NCI-H1417 treated with DMSO at 0.1 percent for 48 hours (cell line): ENCODE data around the gene HGFAC.
A peak's percentile ranks its signal among the peaks of the same experiment; 100 is the strongest.

Source experiments
- DNase-seq: peaks from one replicate; lab custom pipeline; 2025; lab: John Stamatoyannopoulos, UW

HGFAC gene

DNA sequence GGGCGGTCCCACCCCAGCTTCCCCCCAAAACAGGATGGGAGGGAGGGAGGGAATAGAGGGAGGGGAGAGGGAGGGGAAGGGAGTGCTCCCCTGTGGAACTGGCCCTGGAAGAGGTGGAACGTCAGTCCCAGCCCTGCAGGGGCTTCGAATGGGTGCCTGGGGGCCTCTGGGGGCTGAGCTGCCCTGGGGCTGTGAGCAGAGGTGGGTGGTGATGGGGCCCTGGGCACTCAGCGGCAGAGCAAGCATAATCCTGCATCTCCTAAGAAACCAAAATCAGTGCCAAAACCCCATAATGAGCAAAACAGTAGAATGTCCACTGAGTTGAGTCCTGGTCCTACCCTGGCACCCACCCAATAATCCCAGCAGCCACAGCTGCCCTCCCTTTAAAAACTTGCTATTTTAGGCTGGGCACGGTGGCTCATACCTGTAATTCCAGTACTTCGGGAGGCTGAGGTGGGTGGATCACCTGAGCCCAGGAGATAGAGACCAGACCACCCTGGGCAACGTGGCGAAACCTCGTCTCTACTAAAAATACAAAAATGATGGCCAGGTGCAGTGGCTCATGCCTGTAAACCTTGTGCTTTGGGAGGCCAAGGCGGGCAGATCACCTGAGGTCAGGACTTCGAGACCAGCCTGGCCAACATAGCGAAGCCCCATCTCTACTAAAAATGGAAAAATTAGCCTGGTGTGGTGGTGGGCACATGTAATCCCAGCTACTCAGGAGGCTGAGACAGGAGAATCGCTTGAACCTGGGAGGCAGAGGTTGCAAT is 32.4 kb downstream of the HGFAC start:
- no peak for DNase-seq

DNA sequence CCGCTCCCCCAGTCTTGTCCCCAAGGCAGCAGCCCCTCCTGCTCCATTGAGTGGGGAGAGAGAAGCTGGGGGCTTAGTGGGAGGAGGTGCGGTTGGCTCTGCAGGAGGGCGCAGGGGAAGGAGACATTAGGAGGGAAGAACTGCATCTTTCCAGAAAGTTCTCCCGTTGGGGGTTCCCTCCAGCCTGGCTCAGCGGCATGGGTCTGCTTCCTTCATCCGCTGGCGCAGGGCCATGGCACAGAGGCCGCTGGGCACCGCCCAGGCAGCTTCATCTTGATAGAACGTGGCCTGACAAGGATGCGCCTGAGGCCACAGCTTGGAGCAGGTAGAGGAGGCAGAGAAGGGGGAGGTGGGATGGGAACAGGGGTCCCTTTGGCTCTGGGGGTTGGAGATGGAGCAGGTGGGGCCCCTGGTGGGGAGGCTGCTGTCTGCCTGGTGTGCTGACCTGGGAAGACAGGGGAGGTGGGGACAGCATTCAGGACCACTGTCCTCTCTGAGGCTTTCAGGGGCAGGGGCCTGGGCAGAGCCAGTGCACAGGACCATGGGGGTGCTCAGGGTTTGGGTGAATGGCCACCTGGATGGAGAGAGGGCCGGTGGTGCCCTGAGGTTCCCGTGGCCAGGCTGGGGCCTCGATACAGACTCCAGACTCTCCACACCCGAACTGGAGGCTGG is 33.4 kb downstream of the HGFAC start:
- no peak for DNase-seq

DNA sequence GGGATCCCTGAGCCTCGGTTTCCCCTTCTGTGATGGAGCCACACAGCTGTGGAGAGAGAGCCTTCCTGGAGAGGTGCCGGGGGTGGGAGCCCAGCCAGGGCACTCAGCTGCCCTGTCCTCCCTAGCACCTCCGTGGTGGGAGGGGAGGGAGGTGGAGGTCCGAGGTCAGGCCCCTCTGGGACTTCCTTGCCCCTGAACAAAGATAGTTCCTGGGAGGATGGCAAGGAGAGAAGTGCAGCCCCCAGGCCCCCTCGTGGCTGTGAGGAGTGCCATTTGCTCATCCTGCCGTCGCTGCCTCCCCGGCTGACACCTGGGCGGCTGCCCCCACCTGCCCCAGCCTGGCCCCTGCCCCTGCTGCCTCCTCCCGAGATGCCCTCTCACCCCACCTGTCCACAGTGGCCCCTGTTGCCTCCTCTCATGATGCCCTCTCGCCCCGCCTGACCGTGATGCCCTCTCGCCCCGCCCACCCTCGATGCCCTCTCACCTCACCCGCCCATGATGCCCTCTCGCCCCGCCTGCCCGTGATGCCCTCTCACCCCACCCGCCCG is 34.0 kb downstream of the HGFAC start:
- DNase-seq, result no peak

DNA sequence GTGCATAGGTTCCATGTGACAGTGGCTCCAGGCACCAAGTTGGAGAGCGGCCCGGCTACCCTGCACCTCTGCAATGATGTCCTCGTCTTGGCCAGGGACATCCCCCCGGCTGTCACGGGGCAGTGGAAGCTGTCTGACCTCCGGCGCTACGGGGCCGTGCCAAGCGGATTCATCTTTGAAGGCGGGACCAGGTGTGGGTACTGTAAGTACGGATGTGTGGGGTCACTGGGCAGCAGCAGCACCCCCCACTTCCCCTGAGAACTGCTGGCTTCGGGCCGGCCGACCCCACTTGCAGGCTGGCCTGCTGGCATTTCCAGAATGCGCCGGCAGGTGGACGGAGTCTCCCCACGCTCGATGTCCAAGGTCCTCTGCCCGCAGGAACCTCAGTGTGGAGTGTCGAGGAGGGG is 34.6 kb downstream of the HGFAC start:
- DNase-seq, result no peak

DNA sequence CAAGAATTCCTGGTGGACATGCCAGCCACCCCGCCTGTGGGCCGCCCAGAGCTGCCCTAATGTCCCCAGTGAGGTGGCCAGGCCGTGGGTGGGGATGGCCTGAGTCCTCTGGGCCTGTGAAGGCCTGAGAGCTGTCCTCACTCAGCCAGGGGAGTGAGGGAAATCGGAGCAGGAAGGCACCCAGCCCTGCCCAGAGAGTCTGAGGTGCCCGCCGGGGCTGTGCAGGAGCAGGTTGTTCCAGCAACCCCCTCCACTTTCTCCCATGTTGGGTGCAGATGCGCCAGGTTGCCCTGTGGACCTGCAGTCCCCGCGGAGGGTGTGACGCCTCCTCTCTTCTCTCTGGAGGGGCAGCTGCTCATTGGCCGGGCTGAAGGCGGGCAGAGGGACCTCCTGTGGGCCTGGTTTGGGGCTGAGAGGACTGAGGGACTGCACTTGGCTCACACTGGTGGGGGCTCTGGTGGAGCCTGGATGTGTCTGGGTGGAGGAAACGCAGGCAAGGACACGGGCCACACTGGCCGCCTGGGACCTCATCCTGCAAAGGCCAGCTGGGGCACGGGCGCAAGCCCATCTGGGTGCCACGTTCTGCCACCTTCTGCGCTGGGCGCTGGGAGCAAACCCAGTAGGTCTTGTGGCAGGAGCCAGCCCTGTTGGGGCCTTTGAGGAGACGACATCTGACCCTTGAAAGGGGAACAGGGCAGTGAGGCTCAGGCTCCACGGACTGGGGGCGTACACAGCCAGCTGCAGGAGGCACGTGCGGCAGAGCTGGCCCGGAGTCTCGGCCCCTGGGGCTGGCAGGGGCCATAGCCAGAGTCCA is 35.4 kb downstream of the HGFAC start:
- no peak for DNase-seq

DNA sequence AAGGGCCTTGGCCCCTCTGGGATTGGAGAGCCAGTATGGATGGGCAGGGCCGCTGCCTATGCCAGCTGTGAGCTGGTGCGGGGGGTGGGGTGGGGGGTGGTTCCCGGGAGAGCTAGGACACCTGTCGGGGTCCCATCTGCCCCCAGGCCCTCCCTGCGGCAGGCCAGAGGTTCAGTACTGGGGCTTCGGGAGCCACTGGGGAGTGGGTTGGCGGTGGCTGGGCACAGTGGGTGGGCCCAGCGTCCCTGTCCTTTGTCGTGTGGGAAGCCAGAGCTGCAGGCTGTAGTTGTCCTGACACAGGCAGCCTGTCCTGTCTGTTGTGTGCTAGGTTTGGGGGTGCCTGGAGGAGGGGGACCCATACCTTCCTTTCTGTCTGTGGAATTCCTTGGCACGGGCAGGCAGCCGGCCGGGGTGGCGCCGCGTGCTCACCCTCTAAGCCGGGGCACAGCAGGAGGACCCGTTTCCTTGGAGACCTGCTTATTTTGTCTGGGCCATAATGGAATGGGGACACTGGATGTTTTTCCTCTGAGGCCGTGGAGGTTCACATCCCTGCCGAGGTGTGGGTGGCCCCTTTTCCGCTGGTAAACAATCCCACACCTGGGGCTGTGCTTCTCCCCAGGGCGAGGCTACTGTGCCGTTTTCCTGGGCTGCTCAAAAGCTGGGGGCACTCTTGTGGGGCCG is 36.1 kb downstream of the HGFAC start:
- DNase-seq, result no peak

DNA sequence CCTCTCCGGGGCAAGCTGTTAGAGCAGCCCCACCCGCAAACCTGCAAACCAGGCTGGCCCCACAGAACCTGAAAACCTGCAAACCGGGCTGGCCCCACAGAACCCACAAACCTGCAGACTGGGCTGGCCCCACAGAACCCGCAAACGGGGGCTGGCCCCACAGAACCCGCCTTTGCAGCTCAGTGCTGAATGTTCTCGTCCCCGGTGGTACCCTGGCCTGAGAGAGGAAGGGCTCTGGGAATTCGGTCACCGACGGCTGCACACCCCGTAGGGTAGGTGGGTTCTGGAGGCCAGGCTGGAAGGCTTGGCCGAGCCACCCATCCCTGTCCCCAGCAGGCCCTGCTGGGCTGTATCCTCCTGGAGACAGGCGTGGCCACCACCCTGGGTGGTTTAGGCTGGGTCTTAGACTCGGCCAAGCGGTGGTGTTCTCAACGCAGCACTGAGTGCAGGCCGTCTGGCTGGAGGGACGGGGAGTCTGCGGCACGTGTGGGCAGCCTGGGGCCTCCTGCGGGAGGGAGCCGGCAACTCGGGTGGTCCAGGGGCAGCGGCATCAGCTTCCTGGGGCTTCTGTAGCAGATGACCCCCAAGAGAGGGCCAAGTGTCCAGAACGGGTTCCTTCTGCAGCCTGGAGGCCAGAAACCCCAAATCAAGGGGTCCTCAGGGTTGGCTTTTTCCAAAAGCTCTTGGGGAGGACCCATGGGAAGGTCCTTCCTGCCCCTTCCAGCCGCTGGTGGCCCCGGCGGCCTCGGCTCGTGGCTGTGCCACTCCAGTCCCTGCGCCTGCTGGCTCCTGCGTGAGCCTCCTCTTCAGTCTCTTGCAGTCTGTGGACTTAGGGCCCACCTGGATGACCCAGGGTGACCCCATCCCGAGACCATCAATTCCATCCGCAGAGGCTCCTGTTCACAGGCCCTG is 36.9 kb downstream of the HGFAC start:
- no peak for DNase-seq

DNA sequence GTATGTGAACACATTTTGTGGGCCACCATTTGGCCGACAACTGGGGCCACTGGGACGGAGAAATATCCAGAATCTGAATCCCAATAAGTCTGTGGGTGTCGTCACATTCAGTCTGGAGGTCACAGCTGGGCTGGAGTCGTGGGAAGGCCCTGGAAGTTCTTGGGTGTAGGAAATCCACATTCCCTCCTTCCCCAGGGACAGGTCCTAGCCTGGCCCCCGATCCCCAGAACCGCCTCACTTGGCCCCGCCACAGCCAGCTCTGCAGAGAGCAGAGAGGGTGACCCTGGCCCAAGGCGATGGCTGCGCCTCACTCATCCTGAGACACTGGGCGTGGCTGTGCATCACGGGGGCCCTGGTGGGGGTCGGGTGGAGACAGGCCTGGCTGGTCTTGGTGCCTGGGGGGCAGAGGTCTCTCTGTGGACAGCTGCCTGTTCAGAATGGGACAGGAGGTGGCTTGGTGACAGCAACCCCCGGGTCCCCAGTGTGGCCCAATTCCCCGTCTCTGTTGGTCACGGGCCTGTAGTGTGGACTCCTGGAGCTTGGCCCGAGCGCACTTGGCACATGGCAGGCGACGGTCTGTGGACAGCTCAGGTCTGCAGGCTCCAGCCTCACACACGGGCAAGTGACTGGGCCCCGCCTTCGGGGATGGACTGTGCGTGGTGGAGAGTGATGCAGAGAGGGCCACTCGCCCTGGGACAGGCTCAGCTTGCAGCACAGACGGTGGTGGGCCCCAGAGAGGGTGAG is 37.8 kb downstream of the HGFAC start:
- DNase-seq, result no peak

DNA sequence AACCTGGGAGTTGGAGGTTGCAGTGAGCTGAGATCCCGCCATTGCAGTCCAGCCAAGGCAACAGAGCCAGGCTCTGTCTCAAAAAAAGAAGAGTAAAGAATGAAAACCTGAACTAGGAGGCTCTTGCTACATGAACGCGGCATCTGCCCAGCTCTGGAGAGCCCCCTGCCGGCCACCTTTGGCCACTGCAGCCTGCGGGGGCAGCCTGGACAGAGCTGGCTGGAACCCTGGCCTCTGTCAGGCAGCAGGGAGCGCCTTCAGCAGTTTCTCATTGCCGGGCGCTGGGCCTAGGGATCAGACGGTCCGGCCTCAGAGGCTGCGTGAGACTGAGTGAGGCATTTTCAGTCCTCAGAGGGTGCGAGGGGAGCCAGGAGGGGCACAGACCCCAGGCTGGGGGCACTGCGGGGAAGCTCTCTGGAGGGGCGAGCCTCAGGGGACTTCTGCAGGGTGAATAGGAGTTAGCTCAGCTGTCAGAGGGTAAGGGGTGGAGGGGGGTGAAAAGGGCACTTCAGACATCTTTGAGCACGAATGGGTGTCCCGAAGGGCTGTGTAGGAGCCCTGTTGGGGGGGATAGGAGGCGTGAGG is 38.9 kb downstream of the HGFAC start:
- peak; percentile 39 for DNase-seq

DNA sequence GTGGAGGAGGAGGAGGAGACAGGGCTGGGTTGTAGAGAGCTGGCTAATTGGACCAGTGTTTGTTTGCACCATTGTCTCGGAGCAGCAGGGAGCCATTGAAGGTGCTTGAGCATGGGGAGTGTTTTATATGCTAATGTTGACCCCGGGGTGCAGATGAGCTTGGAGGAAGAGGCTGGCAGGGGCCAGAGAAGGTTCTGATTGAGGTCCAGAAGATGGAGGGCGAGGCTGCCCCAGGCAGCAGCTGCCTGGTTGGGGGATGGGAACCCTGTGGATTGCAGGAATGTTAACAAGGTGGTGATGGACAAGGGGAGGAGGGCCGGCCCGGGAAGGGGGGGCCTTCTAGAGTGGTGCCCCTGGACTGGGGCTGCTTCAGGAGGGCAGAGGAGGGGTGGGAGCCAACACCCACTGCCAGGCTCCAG is 39.4 kb downstream of the HGFAC start:
- DNase-seq, result peak; percentile 49

DNA sequence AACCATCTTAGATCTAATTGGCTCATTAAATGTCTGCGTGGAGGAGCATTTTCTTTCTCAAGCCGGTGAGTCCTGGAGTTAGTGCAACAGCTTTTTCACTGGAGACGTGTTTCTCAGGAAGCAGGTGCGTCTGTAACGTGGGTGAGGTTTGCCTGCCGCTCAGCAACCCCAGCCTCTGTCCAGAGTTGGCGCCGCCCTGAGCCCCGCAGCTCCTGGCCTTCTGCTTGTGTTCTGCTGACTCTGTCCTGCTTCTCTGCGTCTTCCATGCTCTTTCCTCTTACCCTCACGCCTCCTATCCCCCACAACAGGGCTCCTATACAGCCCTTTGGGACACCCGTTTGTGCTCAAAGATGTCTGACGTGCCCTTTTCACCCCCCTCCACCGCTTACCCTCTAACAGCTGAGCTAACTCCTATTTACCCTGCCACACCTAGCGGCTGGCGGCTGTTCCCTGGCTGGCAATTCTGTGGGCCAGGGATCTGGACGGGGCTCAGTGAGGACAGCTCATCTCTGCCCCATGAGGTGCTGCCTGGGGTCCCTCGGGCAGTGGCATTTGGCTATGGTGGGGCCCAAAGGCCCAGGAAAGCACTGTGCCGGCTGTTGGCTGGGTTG is 40.1 kb downstream of the HGFAC start:
- no peak for DNase-seq

DNA sequence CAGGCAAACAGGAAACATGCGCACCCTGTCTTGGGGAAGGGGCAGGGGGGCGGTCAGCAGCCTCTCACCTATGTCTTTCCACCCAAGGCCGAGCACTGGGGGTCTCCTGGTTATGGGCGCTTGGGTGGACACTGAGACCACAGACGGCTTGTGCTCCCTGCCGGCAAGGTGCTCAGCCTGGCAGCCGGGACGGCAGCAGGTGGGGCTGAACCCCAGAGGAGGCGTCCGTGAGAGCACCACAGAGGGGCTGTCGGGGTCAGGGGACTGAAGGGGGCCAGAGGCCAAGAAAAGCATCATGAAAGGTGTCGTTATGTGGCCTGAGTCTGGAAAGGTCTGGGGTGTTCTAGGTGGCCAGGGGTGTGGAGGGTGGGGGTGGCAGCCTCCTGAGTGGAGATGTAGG is 40.9 kb downstream of the HGFAC start:
- no peak for DNase-seq

DNA sequence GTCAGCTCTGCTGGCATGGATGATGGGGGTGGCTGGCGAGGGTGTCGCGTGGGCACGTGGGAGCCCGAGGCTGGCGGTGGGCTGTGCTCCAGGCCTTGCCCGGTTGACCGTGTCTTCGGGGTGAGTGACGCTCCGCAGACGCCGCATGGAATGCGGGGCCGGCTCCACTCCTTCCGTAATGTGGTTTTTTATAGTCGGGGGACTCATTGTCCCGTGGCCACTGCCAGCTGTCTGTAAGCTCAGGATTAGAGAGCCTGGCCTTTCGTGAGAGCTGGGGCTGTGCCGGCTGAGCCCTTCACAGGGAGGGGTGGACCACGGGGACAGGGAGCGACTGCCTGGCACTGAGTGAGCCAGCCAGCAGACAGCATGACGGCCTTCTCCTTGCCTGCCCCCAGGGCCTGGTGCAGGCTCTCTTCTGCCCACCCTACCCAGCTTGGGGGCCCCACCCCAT is 41.7 kb downstream of the HGFAC start:
- no peak for DNase-seq

DNA sequence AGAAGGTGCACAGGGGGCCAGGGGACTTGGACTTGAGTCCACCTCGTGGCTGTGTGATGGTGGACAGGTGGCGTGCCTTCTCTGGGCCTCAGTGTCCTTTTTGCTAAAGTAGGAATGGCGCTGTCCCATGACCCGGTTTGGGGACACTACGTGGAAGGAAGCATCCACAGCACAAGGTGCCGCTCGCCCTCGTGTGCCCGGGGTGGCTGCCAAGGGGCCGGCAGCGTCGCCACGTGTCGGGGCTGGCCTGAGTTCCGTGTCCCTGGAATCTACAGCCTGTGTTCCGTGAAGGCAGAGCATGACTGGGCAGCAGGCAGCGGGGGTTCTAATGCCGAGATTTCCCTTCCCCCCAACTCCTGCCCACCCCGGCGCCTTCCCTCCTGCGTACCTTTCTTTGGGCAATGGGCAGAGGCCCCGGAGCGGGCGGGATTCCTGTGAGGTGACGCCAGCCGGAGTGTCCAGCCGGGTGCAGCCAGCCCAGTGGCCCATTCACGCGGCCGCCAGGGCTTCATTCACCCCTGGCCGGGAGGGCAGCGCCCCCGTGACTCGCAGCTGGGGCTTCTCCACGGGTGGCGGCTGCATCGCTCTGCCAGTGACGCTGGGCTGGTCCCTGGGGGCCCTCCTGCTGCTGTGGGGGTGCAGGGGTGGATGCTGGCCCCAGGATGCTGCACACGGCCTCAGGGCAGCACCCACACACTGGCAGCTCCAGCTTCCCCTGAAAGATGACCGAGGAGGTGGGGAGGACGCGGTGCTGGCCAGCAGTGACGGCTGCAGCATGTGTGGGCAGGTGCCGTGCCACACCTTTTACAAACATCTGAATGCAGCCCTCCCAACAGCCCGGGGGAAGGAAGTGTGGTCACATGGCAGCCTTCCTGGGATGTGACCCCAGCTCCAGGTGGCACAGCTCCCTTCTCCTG is 42.5 kb downstream of the HGFAC start:
- DNase-seq, result no peak

DNA sequence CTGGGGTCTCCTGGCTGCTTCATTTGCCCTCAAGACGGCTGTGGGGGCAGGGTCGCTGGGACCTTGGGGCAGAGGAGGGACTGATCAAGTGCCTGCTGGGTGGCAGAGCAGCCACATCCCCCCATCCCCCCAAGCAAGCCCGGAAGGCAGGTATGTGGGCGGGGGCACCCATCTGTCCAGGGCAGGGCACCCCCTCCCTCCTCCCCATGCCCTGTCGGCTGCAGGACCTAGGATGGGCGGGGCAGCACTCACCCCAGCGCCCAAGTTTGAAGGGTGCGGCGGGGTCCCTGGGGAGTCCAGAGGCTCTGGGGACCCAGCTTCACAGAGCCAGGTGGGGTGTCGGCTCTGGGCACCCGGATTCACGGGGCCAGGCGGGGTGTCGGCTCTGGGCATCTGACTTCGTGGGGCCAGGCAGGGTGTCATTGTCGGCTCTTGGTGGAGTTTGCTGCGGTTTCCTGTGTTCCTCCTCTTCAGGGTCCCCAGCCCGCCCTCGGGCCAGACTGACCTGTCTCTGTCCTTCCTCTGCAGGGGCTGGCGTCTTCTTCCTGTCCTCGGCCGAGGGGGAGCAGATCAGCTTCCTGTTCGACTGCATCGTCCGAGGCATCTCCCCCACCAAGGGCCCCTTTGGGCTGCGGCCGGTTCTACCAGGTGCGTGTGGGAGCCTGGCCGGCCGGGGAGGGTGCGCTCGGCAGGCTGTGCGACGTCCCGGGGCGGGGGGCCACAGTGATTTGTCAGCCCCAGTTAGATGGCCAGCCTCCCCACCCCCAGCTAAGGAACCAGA is 43.4 kb downstream of the HGFAC start:
- no peak for DNase-seq

DNA sequence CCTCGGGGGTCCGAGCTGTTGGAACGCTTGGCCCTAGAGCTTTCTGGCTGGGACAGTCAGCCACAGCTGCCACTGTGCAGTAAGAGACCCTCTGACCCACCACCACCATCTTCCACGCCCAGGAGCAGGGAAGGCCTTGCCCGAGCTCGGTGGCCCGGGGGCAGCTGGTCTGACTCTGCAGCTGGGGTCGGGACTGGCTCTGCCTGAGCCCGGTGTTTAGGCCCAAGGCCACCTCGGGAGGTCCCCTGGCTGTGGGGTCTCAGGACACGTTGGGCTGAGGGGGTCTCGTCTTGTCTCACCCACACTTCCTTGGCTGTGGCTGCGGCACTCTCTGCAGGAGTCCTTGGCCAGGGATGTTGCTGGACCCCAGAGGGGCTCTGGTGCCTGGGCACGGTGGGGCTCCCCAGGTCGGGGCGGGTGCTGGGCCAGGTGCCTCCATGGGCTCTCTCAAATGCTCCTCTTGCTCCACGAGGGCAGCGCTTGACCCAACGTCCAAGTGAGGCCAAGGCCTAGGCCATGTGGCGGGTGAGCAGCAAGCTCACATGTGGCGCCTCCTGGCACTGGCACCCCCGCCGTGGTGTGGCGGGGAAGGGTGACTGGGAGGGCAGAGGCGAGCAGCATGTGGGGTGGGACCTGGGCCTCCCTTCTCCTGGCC is 44.2 kb downstream of the HGFAC start:
- DNase-seq, result no peak
